NCI-H1930 (cell line): ENCODE measurements around the gene KMT5B.
A peak's percentile ranks its signal among the peaks of the same experiment; 100 is the strongest.

ENCODE experiments used
- DNase-seq, 2 experiments: peaks; one replicate each; lab custom pipeline; 2025; lab: John Stamatoyannopoulos, UW

The KMT5B gene

DNA sequence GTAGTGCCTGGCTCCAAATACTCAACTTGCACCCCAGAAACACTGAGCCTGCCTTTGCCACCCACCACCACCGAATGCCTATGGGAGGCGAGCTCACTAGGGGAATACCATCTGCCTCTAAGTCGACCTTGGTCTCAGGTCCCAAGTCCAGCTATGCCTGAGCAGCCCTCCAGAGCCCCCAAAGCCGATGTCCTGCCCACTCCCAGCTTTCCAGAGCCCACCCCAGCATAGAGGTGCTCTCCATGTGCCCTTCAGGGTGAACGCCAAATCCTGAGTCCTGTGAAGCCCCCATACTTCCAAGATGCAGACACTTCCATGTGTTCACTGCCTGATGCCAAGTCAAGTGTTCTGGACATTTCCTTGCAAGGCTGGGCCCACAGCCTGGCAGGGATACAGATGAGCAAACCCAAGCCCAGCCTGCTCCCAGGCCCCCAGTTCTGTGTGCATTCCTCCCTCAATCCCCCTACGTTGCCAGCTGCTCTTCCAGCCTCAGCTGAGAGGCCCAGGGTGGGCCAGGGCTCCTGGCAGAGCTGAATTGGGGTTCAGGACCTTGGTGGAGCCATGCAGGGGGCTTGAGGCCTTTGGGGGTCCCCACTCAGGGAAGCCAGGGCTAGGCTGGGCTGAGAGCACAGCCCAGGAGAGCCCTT, 2.6 kb upstream of the KMT5B start:
- no peak for DNase-seq

DNA sequence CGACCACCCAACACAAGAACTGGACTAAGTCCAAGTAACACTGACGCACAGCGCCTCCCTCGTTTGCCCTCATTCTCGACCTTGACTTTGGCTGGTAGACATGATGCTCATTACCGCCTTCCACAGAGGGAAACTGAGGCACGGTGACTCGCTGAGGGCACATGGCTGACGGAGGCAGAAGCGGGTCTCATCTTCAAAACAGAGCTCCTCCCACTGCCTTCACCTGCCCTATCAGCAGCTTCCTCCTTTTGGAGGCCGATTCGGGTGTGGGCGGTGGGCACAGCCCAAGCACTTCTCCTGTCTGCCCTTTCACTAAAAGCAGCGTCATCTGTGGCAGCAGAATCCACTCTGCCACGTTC, 2.0 kb upstream of the KMT5B start:
- no peak for DNase-seq

DNA sequence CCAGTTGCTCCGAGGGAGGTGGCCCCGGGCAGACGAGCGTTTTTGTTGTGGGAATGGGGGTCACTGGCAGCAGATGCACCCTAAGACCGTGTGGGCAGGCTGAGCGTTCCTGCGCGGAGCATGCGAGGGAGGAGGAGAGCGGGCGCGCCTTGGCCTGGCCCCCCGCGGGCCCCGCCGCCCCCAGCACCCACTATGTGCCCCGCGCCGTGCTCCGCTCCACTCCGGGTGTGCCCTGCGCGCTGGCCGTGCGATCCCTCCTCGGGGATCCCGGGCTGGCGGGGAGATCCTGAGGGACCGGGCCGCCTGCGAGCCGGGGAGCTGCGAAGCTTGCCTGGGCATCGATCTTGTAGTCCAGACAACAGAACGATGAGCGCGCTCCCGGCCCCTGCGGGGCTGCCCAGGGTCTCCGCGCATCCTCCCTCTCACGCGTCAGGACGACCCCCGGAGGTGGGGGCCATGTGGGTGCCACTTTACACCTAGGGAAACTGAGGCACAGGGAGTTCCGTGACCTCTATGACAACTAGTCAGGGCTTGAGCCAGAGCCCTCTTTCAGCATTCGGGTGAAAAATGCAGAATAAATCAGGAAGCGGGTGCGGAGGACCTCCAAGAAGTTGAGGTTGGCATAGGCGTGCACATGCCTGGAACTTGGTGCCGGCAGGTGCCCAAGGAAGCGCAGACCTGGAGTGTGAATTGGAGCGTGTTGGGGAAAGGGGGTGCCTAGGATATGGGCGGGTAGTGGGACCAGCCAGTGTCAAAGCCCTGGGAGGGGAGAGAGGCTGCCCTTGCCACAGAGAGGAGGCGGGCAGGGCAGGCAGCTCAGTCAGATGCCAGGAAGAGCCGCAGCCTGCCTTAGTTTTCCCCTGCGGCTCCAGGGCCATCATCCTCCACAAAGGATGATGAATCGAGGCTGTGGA, 1.3 kb upstream of the KMT5B start:
- DNase-seq, result no peak

DNA sequence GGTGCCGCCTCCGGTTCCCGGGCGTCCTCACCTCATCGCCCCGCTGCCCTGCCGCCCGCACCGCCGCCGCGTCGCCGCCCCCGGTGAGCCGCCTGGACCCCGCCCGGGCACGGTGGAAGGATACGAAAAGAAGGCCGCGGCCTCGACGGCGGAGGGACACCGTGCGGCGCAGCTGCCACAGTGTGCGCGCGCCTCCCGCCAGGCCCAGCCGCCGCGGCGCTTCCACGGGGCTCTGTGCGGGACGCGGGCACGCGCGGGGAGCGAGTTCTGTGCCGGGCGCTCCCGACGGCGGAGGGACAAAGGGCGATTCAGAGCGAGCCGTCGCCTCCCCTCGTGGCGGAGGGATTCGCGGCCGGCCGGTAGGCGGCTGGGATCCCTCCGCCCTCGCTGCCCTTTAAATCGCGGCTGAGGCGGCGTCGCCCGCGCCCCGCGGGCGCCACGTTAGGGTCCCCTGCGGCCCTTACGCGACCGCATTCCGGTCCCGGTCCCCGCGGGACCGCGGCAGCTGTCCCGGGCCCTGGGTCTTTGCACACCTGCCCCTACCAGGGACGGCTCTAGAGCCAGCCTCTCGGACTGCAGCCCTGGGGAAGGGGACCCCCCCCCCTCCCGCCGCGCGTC, 568 bp upstream of the KMT5B start:
- peak; percentile 77 to 90 for DNase-seq

DNA sequence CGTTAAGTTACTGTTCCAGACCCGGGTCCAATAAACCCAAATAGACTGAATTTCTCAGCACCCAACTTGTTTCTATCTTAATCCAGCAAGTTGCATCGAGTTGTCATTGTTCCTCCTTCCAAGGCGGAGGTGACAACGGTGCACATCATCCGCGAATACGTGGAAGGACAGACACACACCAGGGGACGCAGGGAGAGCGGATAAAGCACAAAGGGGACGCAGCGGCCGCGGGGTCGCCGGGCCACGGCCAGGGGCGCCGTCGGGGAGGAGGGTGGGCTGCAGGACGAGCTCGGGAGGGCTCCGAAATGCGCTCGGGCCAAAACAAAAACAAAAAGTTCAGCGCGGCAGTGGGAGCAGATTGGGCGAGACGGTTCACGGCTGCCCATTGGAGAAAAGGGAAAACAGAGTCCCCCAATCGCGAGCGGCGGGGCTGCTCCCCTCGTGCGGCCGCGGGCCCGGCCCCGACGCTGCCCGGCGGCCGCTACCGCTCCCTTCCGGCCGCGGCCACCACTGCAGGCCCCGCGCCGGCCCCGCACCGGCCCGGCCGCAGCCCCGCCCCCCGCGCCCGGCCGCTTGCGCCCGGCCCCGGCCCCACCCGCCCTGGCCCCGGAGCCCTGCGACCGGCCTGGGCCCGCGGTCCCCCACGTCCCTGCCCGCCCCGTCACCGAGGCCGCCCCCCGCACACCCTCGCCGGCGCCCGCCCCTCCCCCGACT, 518 bp downstream of the KMT5B start:
- DNase-seq, result peak in 1 of 2 experiments; percentile 23

DNA sequence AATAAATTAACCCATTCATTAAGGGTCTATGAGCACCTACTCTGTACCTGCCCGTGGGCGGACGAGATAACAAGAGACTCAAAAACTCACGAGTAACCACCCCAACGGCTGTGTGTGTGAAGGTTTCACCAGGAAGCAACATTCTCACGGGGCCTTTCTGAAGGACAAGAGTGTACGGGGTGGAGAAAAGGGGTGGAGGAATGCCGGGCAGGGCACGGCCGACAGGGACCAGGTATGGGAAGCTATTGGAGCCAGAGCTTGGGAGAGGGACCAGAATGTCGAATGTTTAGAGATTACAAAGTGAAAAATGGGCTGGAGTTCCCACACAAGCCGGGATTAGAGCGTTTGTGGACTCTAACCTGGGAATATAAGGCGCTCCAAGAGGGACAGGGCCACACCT, 1.6 kb downstream of the KMT5B start:
- DNase-seq, result no peak

DNA sequence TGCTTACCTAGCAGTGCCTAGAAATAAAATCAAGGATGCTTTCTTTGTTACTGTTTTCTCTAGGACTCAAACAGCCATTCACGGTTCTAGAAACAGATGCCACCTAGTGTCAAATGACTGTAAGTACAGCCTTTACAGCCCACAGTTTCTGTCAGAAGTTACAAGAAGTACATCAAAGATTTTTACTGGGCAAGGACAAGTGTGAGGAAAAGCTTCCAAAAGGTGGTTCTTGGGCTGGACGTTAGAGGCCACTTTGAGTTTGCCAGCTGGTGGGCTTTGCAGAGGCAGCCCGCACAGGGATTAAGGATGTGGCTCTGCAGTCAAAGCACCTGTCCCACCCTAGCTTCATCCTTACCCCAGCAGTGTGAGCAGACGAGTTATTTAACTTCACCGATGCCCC, 6.9 kb downstream of the KMT5B start:
- peak; percentile 12 to 44 for DNase-seq

DNA sequence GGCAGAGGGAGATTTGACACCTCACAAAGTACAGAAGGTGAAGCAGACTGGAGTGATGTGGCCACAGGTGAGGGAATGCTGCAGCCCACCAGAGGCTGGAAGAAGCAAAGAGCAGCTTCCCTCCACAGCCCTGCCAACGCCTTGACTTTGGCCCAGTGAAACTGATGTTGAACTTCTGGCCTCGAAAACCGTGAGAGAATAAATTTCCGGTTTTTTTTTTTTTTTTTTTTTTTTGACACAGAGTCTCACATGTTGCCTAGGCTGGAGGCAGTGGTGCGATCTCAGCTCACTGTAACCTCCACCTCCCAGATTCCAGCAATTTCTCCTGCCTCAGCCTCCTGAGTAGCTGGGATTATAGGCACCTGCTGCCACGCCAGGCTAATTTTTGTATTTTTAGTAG, 8.7 kb downstream of the KMT5B start:
- no peak for DNase-seq

DNA sequence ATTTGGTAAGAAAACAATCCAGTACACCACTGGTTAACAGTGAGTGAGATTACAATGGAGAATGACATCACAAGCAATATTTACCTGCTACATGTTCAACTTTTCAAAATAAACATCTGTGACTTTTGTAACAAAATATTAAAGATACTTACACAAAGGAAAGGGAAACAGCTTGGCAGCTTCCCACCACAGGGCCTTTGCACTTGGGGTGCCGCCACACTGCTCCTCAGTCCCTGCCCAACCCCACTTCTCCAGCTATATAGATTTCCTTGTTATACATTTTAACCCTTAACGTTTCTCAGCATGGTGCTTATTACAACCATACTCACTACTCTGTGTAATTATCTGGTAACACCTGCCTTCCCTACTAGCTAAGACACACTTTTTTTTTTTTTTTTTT, 10.9 kb downstream of the KMT5B start:
- no peak for DNase-seq

DNA sequence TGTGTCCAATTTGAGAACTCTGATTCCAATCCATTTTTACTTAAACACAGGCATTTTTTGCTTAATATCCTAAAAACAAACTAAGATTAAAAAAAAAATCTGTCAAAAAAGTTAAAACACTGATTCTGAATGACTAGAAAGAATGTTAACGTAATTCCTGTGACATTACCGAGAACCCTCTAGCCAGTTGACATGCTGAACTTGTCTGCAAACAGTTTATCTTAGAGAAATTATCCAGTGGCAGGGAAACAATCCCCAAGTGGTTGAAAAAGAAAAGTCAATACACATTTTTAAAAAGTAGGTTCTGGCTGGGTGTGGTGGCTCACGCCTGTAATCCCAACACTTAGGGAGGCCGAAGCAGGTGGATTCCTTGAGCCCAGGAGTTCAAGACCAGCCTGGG, 11.6 kb downstream of the KMT5B start:
- DNase-seq, result no peak

DNA sequence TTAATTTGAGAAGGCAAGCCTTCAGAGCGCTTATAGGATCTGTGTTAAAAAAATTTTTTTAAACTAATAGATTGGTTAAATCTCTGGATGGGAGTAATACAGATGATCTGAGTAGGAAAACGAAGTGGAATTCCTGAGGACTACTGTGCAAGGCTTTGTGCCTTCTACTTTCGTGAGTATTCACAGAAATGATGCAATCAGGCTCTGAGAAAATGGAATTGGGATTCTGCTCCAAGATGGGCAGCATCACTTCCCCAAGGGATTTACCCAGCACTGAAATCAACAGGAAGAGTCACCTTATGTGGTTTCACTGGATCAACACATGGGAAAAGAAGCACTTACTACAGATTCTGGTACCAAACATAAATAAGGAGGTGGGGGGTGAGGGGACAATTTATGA, 12.5 kb downstream of the KMT5B start:
- DNase-seq, result peak in 1 of 2 experiments; percentile 4

DNA sequence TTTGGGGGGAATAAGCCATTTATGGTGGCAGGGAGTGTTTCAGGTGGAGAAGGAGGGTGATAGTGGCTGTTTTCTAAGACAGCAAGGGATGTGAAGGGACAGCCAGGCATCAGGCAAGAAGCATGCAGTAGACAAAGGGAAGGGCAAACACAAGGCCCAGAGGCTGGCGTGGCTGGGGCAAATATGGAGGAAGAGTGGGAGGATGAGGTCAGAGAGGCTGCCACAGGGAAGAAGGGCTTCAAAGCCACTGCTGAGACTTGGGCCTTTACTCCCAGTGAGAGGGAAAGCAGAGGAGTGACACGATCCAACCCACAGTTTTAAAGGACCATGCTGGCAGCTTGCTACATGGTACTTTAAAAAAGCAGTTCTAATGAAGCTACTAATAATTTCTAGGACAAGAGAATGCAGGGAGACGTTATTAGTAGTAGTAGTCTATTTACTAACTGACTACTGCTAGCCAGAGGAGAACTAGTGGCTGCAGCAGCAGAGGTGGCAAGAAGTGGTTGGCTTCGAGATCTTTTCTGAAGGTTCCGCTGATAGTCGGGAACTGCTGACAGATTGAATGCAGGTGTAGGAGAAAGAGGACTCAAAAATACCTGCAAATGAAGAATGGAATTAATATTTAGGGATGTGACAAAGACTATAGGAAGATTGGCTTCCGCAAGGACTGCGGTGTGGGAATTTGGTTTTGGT, 13.7 kb downstream of the KMT5B start:
- no peak for DNase-seq

DNA sequence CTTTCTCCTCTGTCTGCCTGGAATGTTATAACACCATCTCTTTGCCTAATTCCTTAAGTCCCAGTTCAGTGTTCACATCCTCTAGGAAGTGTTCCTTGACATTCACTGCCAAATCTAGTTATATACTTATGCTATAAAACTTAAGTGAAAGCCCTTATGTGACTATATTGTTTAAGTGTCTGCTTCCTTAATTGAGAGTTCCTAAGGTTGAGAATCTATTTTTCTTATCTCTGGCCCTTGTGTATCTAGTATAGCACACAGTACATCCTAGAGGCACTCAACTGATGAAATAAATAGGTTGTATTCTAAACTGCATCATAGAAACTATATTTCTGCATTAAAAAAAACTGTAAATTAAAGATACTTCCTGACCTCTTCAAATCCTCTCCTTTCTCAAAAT, 16.9 kb downstream of the KMT5B start:
- no peak for DNase-seq

DNA sequence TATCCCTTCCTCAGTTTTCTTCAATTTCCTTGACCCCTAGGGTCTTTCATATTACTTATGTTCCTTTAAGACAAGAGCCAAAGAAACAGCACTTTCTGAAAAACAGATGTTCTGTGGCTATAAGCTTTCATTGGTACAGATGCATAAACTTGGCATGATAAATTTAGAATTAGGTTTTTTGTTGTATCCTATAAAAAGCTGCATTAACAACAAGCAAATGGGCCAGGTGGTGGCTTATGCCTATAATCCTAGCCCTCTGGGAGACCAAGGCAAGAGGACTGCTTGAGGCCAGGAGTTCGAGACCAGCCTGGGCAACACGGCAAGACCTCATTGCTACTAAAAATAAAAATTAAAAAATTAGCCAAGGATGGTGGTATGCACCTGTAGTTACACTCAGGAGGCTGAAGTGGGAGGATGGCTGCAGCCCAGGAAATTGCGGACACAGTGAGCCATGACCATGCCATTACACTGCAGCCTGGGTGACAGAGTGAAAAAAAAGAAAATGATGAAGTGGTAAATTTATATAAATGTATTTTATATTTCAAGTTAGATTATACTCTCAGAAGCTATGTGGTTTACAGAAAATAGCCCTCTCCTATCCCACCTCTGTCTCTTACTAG, 18.3 kb downstream of the KMT5B start:
- no peak for DNase-seq

DNA sequence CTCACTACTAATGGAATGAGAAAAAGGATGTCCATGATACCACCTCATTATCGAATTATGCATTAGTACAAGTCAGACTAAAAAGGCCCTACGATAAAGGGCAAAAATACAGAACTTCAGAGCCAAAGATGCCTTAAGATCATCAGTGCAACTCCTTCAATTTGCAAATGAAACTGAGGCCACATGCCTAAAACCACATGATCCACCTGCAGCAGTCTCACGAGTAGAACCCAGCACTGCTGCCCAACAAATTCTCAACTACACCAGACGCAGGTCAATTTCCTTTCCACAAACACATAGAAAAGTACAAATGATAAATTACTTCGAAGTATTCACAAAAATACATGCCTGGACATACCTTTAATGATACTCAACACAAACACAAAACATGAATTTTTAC, 20.1 kb downstream of the KMT5B start:
- DNase-seq, result no peak

DNA sequence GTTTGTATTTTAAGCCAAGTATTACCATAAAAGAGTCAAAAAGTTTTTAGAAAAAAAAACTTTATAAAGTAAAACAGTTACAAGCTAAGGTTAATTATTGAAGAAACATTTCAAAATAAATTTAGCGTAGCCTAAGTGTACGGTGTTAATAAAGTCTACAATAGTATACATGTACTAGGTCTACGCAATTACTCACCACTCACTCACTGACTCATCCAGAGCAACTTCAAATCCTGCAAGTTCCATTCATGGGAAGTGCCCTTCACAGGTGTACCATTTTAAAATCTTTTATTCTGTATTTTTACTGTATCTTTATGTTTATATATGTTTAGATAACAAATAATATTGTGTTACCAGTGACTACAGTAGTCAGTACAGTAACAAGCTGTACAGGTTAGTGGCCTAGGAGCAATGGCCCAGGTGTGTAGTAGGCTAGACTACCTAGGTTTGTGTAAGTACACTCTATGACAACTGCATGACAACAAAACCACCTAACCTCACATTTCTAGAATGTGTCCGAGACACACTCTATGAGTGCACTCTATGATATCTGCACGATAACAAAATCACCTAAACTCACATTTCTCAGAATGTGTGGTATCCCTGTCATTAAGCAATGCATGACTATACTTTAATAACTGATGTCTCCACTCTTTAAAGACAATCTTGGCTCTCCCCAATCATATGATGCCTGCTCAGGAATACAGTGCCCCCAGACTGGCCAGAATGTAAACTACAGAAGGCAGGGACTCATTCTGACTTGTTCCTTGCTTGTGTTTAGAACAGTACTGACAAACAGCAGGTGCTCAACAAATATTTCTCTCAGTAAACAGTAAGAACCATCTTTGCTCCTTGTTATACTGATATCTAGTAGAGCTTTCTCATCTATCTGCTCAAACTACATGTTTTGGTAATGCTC, 21.2 kb downstream of the KMT5B start:
- no peak for DNase-seq

DNA sequence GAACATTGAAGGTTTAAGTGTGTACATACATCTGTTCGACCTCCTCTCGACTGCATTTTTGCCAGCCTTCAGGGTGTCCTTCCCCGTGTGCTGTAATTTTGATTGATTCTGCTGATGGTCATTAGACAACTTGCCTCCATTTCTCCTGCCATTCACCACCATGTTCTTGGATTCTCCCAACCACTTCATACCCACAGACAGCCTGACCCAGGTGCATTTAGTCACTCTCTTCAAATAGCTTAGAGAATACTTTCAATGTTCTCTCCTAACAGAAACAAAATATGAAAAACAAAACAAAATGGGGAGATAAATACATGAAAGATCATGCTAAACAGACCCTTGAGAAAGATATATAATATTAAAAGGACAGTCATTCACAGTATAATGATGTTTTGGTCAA, 23.2 kb downstream of the KMT5B start:
- no peak for DNase-seq

DNA sequence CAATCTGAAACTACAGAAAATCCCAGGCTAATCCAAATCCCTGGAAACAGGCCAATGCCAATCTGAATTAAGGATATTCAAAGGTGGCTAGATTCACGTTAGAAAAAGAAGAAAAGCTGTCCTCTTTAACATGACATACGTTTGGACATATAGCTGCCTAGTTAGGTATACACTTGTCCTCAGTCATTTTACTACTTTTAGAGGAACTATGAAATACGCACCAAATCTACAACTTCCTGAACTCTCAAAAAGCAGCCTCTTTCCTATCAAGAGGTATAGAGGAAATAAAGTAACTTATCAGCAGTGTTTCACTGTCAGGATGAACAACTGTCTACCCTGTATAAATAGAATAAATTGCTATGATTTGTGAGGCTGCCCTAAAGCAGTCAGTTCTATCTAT, 24.0 kb downstream of the KMT5B start:
- no peak for DNase-seq

DNA sequence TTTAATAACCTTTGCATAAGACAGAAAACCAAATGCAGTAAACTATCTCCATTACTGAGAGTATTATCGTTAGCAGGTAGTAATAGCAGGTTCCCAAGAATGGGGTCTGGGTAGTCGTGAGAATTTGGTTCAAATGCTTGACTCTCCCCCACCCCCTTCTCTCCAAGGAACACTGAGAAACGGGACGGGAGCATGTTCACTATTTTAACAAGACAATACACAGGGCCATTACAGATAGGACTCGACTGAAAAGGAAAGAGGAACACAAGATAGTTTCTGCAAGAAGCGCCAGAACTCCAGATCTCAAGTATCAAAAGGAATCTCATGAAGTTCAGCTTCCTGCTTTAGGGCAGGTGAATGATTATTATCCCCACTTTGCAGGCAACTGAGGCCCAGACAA, 27.0 kb downstream of the KMT5B start:
- no peak for DNase-seq

DNA sequence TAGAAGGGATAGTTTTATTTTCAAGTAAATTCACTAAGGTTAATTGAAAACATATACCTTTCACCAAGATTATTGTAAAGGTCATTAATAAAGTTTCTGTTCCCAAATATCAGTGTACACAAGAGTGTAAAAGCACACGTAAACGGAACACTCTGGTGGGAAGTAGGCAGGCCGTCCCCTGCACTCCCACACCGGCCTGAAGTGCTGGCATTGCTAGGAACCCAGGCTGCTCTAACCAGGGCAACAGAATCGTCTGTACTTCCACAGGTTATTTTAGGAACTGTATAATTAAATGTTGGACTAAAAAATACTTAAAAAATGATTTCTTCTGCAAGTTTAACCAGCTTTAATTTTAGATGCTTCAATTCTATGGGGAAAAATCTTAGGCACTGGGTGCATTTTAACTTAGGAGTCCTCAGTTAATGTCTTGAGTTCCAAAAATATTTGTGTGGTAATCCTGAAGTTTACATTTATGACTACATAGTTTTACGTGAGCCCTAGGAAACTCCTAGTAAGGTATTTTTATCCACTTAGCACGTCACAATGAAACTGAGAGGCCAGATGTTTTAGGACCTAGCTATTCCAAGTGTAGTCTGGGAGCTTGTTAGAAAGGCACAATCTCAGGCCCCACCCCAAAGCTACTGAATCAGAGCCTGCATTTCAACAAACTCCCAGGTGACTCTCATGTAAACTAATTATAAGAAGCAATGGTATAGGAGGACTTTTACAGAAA, 31.2 kb downstream of the KMT5B start:
- no peak for DNase-seq
